Fibroblast of lung (primary cell): Measurements from ENCODE around the gene MYBBP1A. TPM values are rescaled to one million over a fixed set of nuclear protein-coding genes. Genes with fewer than 3 reads are reported as not detected.

ENCODE experiments used
- DNase-seq, 2 donors: peaks; one replicate each; pipeline versions ENCODE4 v3.0.0 to v3.0.0-alpha.2; 2010; ENCODE audit warnings: low read depth in 2 of 2
- H2AFZ ChIP-seq: 2 replicates; pipeline ENCODE4 v1.5.1; 2012; ENCODE audit warnings: low read length, control low read depth, inconsistent platforms
- H3K27ac ChIP-seq: 2 replicates; pipeline ENCODE4 v1.5.1; 2011; ENCODE audit warnings: low read length, control low read depth; ENCODE audit not compliant: insufficient read depth
- H3K27me3 ChIP-seq: 2 replicates; pipeline ENCODE4 v1.5.1; 2011; ENCODE audit warnings: mild to moderate bottlenecking, low read length; ENCODE audit not compliant: control insufficient read depth, insufficient read depth
- H3K36me3 ChIP-seq: 2 replicates; pipeline ENCODE4 v1.5.1; 2011; ENCODE audit warnings: low read length; ENCODE audit not compliant: control insufficient read depth, insufficient read depth
- H3K4me1 ChIP-seq: 2 replicates; pipeline ENCODE4 v1.5.1; 2011; ENCODE audit warnings: low read length; ENCODE audit not compliant: control insufficient read depth, insufficient read depth; ENCODE audit errors: extremely low read depth
- H3K4me2 ChIP-seq: 2 replicates; pipeline ENCODE4 v1.5.1; 2011; ENCODE audit warnings: low read length, control low read depth; ENCODE audit not compliant: insufficient read depth; ENCODE audit errors: extremely low read depth
- H3K4me3 ChIP-seq, 4 experiments: fragments of 200-600 bp in 1 of 4; sonication (generic) in 1 of 4; replicated peaks in 1 of 4; 2 replicates each; pipeline ENCODE4 v1.5.1; 2011 to 2016; ENCODE audit warnings: low read length in 4 of 4, low read depth in 3 of 4, mild to moderate bottlenecking in 3 of 4, control low read depth in 2 of 4, inconsistent platforms in 1 of 4, mixed read lengths in 1 of 4; ENCODE audit not compliant: insufficient read depth in 1 of 4; ENCODE audit errors: control extremely low read depth in 1 of 4
- H3K79me2 ChIP-seq: 2 replicates; pipeline ENCODE4 v1.5.1; 2012; ENCODE audit warnings: mild to moderate bottlenecking, low read length, inconsistent platforms; ENCODE audit not compliant: control insufficient read depth, insufficient read depth
- H3K9ac ChIP-seq: 2 replicates; pipeline ENCODE4 v1.5.1; 2011; ENCODE audit warnings: mild to moderate bottlenecking, low read length, control low read depth; ENCODE audit not compliant: insufficient read depth
- H3K9me3 ChIP-seq: 2 replicates; pipeline ENCODE4 v1.5.1; 2012; ENCODE audit warnings: low read depth, low read length; ENCODE audit not compliant: control insufficient read depth, insufficient read depth
- H4K20me1 ChIP-seq: 2 replicates; pipeline ENCODE4 v1.5.1; 2011; ENCODE audit warnings: low read length; ENCODE audit not compliant: control insufficient read depth, insufficient read depth; ENCODE audit errors: extremely low read depth
- EZH2 ChIP-seq: IDR thresholded peaks from 2 replicates; pipeline ENCODE4 v1.5.1; 2012; ENCODE audit warnings: low read length, control low read depth, mild to moderate bottlenecking; ENCODE audit errors: missing control alignments
- polyA plus RNA-seq, 2 donors: library from polyadenylated mRNA; depleted of rRNA in 1 of 2; stranded (reverse) in 1 of 2; unstranded in 1 of 2; fragments of >200 nt; gene quantifications; 2 replicates each; pipeline ENCODE4 v1.2.1, GENCODE V29; 2011 to 2012; ENCODE audit warnings: missing spikeins in 1 of 2
- total RNA-seq: library from RNA; depleted of rRNA; stranded (reverse); fragments of >200 nt; gene quantifications from 2 replicates; pipeline ENCODE4 v1.2.1, GENCODE V29; 2014
- TF ChIP-seq, protein P1 (sequence below), 2 donors: IDR thresholded peaks in 1 of 2; conservative IDR thresholded peaks in 1 of 2; 1 replicate in 1 of 2; 2 replicates in 1 of 2; pipeline ENCODE4 v1.5.1; 2011 to 2012; ENCODE audit warnings: low read length in 2 of 2, control low read depth in 1 of 2, inconsistent platforms in 1 of 2, low read depth in 1 of 2, mild to moderate bottlenecking in 1 of 2

MYBBP1A gene
- total and polyA plus RNA-seq, 2 donors (not counting 1 experiment from before 2014, with no cell fraction given), result 14.1 to 28.6 TPM

DNA sequence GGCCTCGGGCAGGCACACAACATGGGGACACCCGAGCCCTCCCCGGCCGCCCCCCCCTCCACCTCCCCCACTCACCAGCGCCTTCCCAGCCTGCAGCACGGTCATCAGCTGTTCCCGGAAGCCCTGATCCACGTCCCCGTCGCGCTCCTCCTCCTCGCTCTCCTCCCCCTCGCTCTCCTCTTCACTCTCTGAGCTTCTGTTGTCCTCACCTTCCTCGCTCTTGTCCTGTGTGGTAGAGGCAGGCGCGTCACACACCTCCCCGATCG is 10.3 kb downstream of the MYBBP1A start:
- no peak overlapping the region for H2AFZ ChIP-seq
- TF ChIP-seq, protein P1, sequence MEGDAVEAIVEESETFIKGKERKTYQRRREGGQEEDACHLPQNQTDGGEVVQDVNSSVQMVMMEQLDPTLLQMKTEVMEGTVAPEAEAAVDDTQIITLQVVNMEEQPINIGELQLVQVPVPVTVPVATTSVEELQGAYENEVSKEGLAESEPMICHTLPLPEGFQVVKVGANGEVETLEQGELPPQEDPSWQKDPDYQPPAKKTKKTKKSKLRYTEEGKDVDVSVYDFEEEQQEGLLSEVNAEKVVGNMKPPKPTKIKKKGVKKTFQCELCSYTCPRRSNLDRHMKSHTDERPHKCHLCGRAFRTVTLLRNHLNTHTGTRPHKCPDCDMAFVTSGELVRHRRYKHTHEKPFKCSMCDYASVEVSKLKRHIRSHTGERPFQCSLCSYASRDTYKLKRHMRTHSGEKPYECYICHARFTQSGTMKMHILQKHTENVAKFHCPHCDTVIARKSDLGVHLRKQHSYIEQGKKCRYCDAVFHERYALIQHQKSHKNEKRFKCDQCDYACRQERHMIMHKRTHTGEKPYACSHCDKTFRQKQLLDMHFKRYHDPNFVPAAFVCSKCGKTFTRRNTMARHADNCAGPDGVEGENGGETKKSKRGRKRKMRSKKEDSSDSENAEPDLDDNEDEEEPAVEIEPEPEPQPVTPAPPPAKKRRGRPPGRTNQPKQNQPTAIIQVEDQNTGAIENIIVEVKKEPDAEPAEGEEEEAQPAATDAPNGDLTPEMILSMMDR (conservative IDR thresholded peaks at IDR 0.05 in 1 of 2, IDR thresholded peaks at IDR 0.05 in 1 of 2; ENCODE audit: low read depth in 1 of 2, low read length in 2 of 2), result no peak
- TF ChIP-seq EZH2, result no peak
- H3K79me2 ChIP-seq, result no peaks in the 10 kb centered on the region
- no peak overlapping the region for H3K4me2 ChIP-seq
- H4K20me1 ChIP-seq, result no peaks in the 10 kb centered on the region
- no peak overlapping the region for H3K9ac ChIP-seq
- no peaks in the 10 kb centered on the region for H3K9me3 ChIP-seq
- H3K36me3 ChIP-seq, result peaks cover 28% of the 10 kb centered on the region
- no peak for DNase-seq
- H3K4me1 ChIP-seq, result no peaks in the 10 kb centered on the region
- no peaks in the 10 kb centered on the region for H3K27me3 ChIP-seq
- H3K27ac ChIP-seq, result no peak overlapping the region
- H3K4me3 ChIP-seq, result no peak overlapping the region

DNA sequence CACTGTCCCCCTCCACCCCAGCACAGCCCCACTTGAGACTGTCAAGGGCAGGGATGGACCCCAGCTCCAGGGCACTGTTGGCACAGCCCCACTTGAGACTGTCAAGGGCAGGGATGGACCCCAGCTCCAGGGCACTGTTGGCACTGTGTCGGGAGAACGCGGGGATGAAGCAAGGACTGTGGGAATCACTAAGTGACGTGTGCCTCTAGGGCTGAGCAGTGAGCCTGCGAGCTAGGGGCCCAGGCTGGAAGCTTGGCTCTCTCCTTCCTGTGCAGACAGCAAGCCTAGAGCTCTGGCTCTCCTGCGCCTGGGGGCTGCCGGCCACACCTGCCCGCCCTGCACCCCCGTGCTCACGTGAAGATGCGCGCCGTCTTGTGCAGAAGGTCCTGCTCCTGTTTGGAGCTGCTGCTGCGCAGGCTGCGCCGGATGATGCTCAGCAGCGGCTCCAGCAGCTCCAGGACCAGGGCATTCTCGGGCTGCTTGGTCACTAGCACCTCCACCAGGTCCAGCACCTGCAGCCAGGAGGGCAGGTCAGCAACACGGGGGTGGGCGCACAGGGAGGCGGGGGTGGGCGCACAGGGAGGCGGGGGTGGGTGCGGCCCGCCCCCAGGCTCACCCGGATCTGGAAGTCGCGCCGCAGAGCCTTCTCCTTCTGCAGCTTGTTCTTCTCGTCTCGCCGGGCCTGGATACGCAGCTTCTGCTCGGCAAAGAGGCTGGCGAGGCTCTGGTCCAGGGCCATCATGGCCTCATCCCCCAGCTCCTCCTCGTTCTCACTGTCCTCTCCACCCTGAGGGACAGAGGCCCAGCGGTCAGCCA is 10.8 kb downstream of the MYBBP1A start:
- Histone ChIP-seq H3K36me3 (peaks cover 28% of the 10 kb centered on the region), H3K4me1 (no peaks in the 10 kb centered on the region), H3K27me3 (no peaks in the 10 kb centered on the region), H3K9ac (no peak overlapping the region), H3K27ac (no peak overlapping the region), H3K9me3 (no peaks in the 10 kb centered on the region), H2AFZ (no peak overlapping the region), H4K20me1 (no peaks in the 10 kb centered on the region), H3K4me3 (no peak overlapping the region), H3K4me2 (no peak overlapping the region), H3K79me2 (no peaks in the 10 kb centered on the region)
- TF ChIP-seq EZH2, result no peak
- no peak for DNase-seq

DNA sequence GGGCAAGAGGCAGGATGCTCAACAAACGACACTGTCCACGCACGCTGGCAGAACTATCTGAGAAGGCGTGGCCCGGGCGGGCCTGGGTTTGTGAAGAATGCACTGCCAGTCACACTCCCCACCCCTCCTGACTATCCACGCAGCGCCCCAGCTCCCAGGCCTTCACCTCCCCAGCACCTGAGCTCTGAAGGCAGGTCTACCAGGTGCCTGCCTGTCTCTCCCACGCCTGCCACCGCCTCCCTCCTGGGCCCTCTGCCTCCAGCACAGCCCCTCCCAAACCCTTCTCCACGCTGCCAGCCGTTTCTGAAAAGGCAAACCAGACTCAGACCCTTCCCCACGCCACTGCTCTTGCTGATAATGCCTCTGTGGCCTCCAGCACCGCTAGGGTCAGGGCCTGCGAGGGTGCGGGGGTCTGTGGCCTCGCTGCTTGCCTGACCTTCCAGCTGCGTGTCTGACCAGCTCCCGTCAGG is 11.6 kb downstream of the MYBBP1A start:
- H3K4me3 ChIP-seq, result no peak overlapping the region
- H3K9me3 ChIP-seq, result no peaks in the 10 kb centered on the region
- H3K79me2 ChIP-seq, result no peaks in the 10 kb centered on the region
- DNase-seq, result no peak
- H3K4me2 ChIP-seq, result no peak overlapping the region
- TF ChIP-seq, protein P1 (conservative IDR thresholded peaks at IDR 0.05 in 1 of 2, IDR thresholded peaks at IDR 0.05 in 1 of 2; ENCODE audit: low read depth in 1 of 2, low read length in 2 of 2), result no peak
- TF ChIP-seq EZH2, result no peak
- no peaks in the 10 kb centered on the region for H4K20me1 ChIP-seq
- H3K27me3 ChIP-seq, result no peaks in the 10 kb centered on the region
- H3K27ac ChIP-seq, result no peak overlapping the region
- peaks cover 28% of the 10 kb centered on the region for H3K36me3 ChIP-seq
- no peaks in the 10 kb centered on the region for H3K4me1 ChIP-seq
- H3K9ac ChIP-seq, result no peak overlapping the region
- no peak overlapping the region for H2AFZ ChIP-seq
